ENCODE measurements around the gene SVOPL. TPM values are rescaled to one million over a fixed set of nuclear protein-coding genes. Genes with fewer than 3 reads are reported as not detected.

SVOPL gene
- total and polyA plus RNA-seq, 9 donors = 0.08 TPM; not detected in 8

DNA sequence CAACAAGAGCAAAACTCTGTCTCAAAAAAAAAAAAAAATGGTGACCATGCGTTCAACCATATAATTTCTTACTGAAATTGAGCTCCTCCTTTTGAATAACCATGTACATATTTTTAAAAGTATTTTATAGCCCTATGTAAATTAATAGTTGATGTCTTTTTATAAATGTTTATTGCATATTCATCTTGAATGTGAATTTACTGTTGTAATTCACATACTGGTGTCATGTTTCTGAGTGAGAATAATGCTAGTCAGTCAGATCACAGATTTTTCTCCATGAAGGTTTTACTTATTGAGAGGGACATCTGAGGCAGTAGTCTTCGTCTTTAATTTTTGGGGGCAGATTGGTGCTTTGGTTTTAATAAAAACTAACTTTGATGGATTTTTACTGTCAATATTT is 112.2 kb downstream of the SVOPL start:
- DNase-seq = no peak
- H3K27me3 ChIP-seq (ENCODE audit: control insufficient read depth, insufficient read depth, low read length) = no peaks in the 10 kb centered on the region
- H3K36me3 ChIP-seq (ENCODE audit: control insufficient read depth, insufficient read depth, low read length) = peaks cover 10% of the 10 kb centered on the region
- no peaks in the 10 kb centered on the region for H3K9me3 ChIP-seq (replicated peaks; ENCODE audit: control insufficient read depth, low read depth, low read length)
- H3K4me1 ChIP-seq (ENCODE audit: control insufficient read depth, insufficient read depth, low read length) = no peaks in the 10 kb centered on the region
- H3K4me3 ChIP-seq (ENCODE audit: low read length) = no peak overlapping the region
- no CpG with 5 or more reads among the region's 2 CpGs for WGBS (ENCODE audit: insufficient coverage)
- H3K27ac ChIP-seq (ENCODE audit: low read length) = no peak overlapping the region

- H3K36me3 ChIP-seq (ENCODE audit: control insufficient read depth, insufficient read depth, low read length) = peaks cover 12% of the 10 kb centered on the region
- 100% methylated on average over 4 of the region's 4 CpGs for WGBS (ENCODE audit: insufficient coverage)
- H3K9me3 ChIP-seq (replicated peaks; ENCODE audit: control insufficient read depth, low read depth, low read length) = no peaks in the 10 kb centered on the region
- no peaks in the 10 kb centered on the region for H3K27me3 ChIP-seq (ENCODE audit: control insufficient read depth, insufficient read depth, low read length)
- H3K4me1 ChIP-seq (ENCODE audit: control insufficient read depth, insufficient read depth, low read length) = no peaks in the 10 kb centered on the region
- H3K4me3 ChIP-seq (ENCODE audit: low read length) = no peak overlapping the region
- H3K27ac ChIP-seq (ENCODE audit: low read length) = no peak overlapping the region
- no peak for DNase-seq
Observed at GRCh38 chr7:138587485-138587884, 113.7 kb downstream of the SVOPL start.

GRCh38 chr7:138585283-138585993 is 115.7 kb downstream of the SVOPL start:
- Histone ChIP-seq H3K27me3 (ENCODE audit: control insufficient read depth, insufficient read depth, low read length) (no peaks in the 10 kb centered on the region), H3K27ac (ENCODE audit: low read length) (no peak overlapping the region), H3K36me3 (ENCODE audit: control insufficient read depth, insufficient read depth, low read length) (peaks cover 16% of the 10 kb centered on the region), H3K4me3 (ENCODE audit: low read length) (no peak overlapping the region), H3K9me3 (replicated peaks; ENCODE audit: control insufficient read depth, low read depth, low read length) (no peaks in the 10 kb centered on the region), H3K4me1 (ENCODE audit: control insufficient read depth, insufficient read depth, low read length) (no peaks in the 10 kb centered on the region)
- WGBS (ENCODE audit: insufficient coverage) = no CpG with 5 or more reads among the region's 5 CpGs
- no peak for DNase-seq

GRCh38 chr7:138584696-138585095 is 116.5 kb downstream of the SVOPL start:
- Histone ChIP-seq H3K27ac (ENCODE audit: low read length) (no peak overlapping the region), H3K9me3 (replicated peaks; ENCODE audit: control insufficient read depth, low read depth, low read length) (no peaks in the 10 kb centered on the region), H3K4me1 (ENCODE audit: control insufficient read depth, insufficient read depth, low read length) (no peaks in the 10 kb centered on the region), H3K4me3 (ENCODE audit: low read length) (no peak overlapping the region), H3K27me3 (ENCODE audit: control insufficient read depth, insufficient read depth, low read length) (no peaks in the 10 kb centered on the region), H3K36me3 (ENCODE audit: control insufficient read depth, insufficient read depth, low read length) (peaks cover 17% of the 10 kb centered on the region)
- no peak for DNase-seq
- WGBS (ENCODE audit: insufficient coverage) = no CpG with 5 or more reads among the region's 4 CpGs

GRCh38 chr7:138584283-138584682 is 116.9 kb downstream of the SVOPL start:
- DNase-seq = no peak
- H3K27ac ChIP-seq (ENCODE audit: low read length) = no peak overlapping the region
- H3K4me1 ChIP-seq (ENCODE audit: control insufficient read depth, insufficient read depth, low read length) = no peaks in the 10 kb centered on the region
- H3K9me3 ChIP-seq (replicated peaks; ENCODE audit: control insufficient read depth, low read depth, low read length) = no peaks in the 10 kb centered on the region
- no peaks in the 10 kb centered on the region for H3K27me3 ChIP-seq (ENCODE audit: control insufficient read depth, insufficient read depth, low read length)
- no peak overlapping the region for H3K4me3 ChIP-seq (ENCODE audit: low read length)
- peaks cover 21% of the 10 kb centered on the region for H3K36me3 ChIP-seq (ENCODE audit: control insufficient read depth, insufficient read depth, low read length)

- Histone ChIP-seq H3K36me3 (ENCODE audit: control insufficient read depth, insufficient read depth, low read length) (peaks cover 23% of the 10 kb centered on the region), H3K27me3 (ENCODE audit: control insufficient read depth, insufficient read depth, low read length) (no peaks in the 10 kb centered on the region), H3K27ac (ENCODE audit: low read length) (no peak overlapping the region), H3K4me3 (ENCODE audit: low read length) (no peak overlapping the region), H3K9me3 (replicated peaks; ENCODE audit: control insufficient read depth, low read depth, low read length) (no peaks in the 10 kb centered on the region), H3K4me1 (ENCODE audit: control insufficient read depth, insufficient read depth, low read length) (no peaks in the 10 kb centered on the region)
- DNase-seq = no peak
- 100% methylated on average over 1 of the region's 4 CpGs for WGBS (ENCODE audit: insufficient coverage)
Observed at GRCh38 chr7:138581065-138581464, 120.1 kb downstream of the SVOPL start.

DNA sequence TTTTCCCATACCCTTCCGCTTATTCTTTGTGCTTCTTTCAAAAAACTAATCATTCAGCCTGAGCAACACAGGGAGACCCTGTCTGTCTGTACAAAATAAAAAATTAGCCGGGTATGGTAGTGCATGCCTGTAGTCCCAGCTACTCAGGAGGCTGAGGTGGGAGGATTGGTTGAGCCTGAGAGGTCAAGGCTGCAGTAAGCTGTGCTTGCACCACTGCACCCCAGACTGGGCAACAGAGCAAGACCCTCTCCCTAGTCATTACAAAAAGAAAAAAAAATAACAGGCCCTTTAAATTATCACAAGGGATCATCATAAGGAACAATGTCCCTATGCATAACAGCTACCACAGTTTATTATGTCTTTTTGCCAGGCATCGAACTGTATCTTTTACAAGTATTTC is 121.5 kb downstream of the SVOPL start:
- H3K9me3 ChIP-seq (replicated peaks; ENCODE audit: control insufficient read depth, low read depth, low read length) = no peaks in the 10 kb centered on the region
- H3K36me3 ChIP-seq (ENCODE audit: control insufficient read depth, insufficient read depth, low read length) = peaks cover 20% of the 10 kb centered on the region
- WGBS (ENCODE audit: insufficient coverage) = 100% methylated on average over 2 of the region's 3 CpGs
- H3K4me3 ChIP-seq (ENCODE audit: low read length) = no peak overlapping the region
- DNase-seq = no peak
- H3K4me1 ChIP-seq (ENCODE audit: control insufficient read depth, insufficient read depth, low read length) = no peaks in the 10 kb centered on the region
- no peaks in the 10 kb centered on the region for H3K27me3 ChIP-seq (ENCODE audit: control insufficient read depth, insufficient read depth, low read length)
- H3K27ac ChIP-seq (ENCODE audit: low read length) = no peak overlapping the region

DNA sequence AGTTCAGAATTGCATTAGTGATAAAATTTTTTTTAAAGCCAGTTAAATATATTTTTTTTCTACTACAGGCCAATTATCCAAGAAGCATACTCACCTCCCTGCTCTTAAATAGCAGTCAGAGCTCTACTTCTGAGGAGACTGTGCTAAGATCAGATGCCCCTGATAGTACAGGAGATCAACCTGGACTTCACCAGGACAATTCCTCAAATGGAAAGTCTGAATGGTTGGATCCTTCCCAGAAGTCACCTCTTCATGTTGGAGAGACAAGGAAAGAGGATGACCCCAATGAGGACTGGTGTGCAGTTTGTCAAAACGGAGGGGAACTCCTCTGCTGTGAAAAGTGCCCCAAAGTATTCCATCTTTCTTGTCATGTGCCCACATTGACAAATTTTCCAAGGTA is 122.0 kb downstream of the SVOPL start:
- no CpG with 5 or more reads among the region's 1 CpG for whole genome bisulfite sequencing (ENCODE audit: insufficient coverage)
- no peaks in the 10 kb centered on the region for H3K4me1 ChIP-seq (ENCODE audit: control insufficient read depth, insufficient read depth, low read length)
- H3K27me3 ChIP-seq (ENCODE audit: control insufficient read depth, insufficient read depth, low read length) = no peaks in the 10 kb centered on the region
- no peak overlapping the region for H3K4me3 ChIP-seq (ENCODE audit: low read length)
- H3K27ac ChIP-seq (ENCODE audit: low read length) = no peak overlapping the region
- no peak for DNase-seq
- H3K36me3 ChIP-seq (ENCODE audit: control insufficient read depth, insufficient read depth, low read length) = peaks cover 20% of the 10 kb centered on the region
- no peaks in the 10 kb centered on the region for H3K9me3 ChIP-seq (replicated peaks; ENCODE audit: control insufficient read depth, low read depth, low read length)

- WGBS (ENCODE audit: insufficient coverage) = 100% methylated on average over 1 of the region's 5 CpGs
- Histone ChIP-seq H3K27me3 (ENCODE audit: control insufficient read depth, insufficient read depth, low read length) (no peaks in the 10 kb centered on the region), H3K27ac (ENCODE audit: low read length) (no peak overlapping the region), H3K9me3 (replicated peaks; ENCODE audit: control insufficient read depth, low read depth, low read length) (no peaks in the 10 kb centered on the region), H3K36me3 (ENCODE audit: control insufficient read depth, insufficient read depth, low read length) (peaks cover 20% of the 10 kb centered on the region), H3K4me3 (ENCODE audit: low read length) (no peak overlapping the region), H3K4me1 (ENCODE audit: control insufficient read depth, insufficient read depth, low read length) (no peaks in the 10 kb centered on the region)
- no peak for DNase-seq
Observed at GRCh38 chr7:138575897-138576428, 125.2 kb downstream of the SVOPL start.

GRCh38 chr7:138573741-138574140 is 127.4 kb downstream of the SVOPL start:
- no peaks in the 10 kb centered on the region for H3K9me3 ChIP-seq (replicated peaks; ENCODE audit: control insufficient read depth, low read depth, low read length)
- H3K27ac ChIP-seq (ENCODE audit: low read length) = no peak overlapping the region
- no peaks in the 10 kb centered on the region for H3K27me3 ChIP-seq (ENCODE audit: control insufficient read depth, insufficient read depth, low read length)
- DNase-seq = no peak
- no peaks in the 10 kb centered on the region for H3K4me1 ChIP-seq (ENCODE audit: control insufficient read depth, insufficient read depth, low read length)
- peaks cover 15% of the 10 kb centered on the region for H3K36me3 ChIP-seq (ENCODE audit: control insufficient read depth, insufficient read depth, low read length)
- 100% methylated on average over 1 of the region's 4 CpGs for WGBS (ENCODE audit: insufficient coverage)
- H3K4me3 ChIP-seq (ENCODE audit: low read length) = no peak overlapping the region

DNA sequence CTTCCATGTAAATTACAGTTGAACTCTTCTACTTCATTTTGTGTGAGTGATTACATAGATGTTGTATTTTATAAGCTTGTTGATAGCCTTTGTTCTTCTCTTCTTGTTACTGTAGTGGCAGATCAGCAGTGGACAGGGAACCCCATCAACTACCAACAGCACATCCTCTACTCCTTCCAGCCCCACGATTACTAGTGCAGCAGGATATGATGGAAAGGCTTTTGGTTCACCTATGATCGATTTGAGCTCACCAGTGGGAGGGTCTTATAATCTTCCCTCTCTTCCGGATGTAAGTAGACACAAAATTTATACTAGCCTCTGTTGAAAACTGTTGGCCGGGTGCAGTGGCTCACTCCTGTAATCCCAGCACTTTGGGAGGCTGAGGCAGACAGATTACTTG is 130.4 kb downstream of the SVOPL start:
- H3K27me3 ChIP-seq (ENCODE audit: control insufficient read depth, insufficient read depth, low read length) = no peaks in the 10 kb centered on the region
- H3K4me1 ChIP-seq (ENCODE audit: control insufficient read depth, insufficient read depth, low read length) = no peaks in the 10 kb centered on the region
- DNase-seq = no peak
- H3K9me3 ChIP-seq (replicated peaks; ENCODE audit: control insufficient read depth, low read depth, low read length) = peaks cover 7% of the 10 kb centered on the region
- H3K4me3 ChIP-seq (ENCODE audit: low read length) = no peak overlapping the region
- WGBS (ENCODE audit: insufficient coverage) = no CpG with 5 or more reads among the region's 4 CpGs
- peaks cover 23% of the 10 kb centered on the region for H3K36me3 ChIP-seq (ENCODE audit: control insufficient read depth, insufficient read depth, low read length)
- no peak overlapping the region for H3K27ac ChIP-seq (ENCODE audit: low read length)
